Inflammatory macrophage treated with lipopolysaccharide for 1 hour (primary cell): ENCODE results near the gene IER5L.

Source experiments
- DNase-seq, 2 donors: peaks; one replicate each; pipeline ENCODE4 v3.0.0-alpha.2; 2020 to 2022

IER5L gene

DNA sequence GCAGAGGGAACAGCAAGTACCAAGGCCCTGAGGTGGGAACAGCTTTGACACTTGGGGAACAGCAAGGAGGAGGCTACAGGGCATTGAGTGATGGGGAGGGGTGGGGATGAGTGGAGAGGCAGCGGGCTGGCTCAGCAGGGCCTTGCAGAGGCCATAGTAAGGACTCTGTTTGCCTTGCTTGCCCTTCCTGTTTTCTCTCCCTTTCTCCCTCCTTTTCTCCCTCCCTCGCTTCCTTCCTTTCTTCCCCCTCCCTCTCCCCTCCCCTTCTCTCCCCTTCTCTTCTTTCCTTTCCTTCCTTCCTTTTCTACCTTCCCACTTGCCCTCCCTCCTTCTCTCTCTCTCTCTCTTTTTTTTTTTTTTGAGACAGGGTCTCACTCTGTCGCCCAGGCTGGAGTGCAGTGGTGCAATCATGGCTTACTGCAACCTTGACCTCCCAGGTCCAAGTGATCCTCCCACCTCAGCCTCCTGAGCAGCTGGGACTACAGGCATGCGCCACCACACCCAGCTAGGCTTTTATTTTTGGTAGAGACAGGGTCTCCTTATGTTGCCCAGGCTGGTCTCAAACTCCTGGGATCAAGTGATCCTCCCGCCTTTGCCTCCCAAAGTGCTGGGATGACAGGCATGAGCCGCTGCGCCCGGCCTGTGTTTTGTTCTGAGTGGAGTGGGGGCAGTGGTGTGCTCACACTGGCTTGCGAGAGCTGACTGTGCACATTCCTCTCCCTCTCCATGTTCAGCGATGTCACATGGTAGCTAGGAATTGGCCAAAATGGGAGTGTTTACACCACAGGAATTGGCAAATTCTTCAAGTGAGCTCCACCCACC lies 17.1 kb downstream of the IER5L start:
- DNase-seq, result peak in 1 of 2 donors; percentile 24

DNA sequence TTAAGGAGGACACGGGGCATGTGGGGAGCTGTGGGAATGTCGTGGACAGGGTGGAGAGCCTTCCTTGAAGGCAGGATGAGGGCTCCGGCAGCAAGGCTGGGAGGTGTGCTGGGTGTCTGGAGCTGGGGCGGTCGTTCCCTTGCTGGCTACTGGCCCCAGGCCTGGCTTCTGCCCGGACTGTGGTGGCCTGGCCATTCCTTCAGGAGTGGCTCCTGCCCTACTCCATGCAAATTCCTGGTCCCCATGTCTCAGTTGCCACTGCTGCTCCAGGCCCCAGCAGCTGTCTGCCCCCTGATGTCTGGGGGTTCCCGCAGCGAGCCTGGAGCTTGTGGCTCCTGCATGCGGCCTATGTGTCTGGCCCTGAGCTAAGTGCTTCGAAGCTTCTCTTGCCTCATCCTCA lies 21.9 kb downstream of the IER5L start:
- DNase-seq, result no peak

- no peak for DNase-seq
These were observed 23.1 kb downstream of the IER5L start for GRCh38 chr9:129154866-129155477.

DNA sequence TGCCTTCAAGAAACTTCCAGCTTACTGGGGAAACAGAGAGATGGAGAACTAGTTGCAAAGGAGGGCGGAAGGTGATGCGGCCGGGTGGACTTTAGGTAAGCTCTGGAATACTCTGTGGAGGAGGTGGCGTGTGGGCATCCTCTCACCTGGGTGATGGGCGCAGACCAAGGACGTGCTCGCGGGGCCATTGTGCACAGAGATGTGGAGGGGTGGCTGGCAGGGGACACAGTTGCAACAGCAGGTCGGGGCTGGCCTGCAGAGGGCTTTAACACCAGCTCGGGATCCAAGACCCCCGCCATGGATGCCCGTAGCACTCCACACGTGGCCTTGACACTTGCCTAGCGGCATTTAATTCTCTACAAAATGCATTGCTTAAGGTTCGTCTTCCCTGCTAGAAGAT lies 26.6 kb downstream of the IER5L start:
- no peak for DNase-seq

DNA sequence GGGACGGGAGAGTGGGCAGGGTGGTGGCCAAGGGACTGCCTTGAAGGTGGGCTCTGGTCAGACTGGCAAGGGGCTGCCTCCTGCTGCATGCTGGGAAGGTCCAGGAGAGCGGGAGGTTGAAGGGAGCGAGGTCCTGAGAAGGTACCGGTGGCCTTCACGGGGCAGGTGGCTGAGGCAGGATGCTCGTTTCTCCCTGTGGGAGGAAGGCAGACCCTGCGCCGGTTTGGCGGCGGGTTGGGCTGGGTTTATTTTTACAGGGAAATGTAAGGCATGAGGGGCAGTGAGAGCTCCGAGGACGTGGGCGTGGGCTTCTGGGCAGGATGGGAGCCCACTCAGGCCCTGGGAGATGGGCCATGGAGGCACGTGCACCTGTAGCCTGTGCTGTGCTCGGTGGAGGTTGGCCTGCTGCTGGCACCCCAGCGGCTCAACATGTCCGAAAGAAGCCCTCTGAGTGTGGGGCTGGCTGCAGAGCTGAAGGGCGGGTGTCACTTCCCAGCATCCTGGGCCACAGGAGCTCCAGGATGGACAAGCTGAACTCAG lies 27.3 kb downstream of the IER5L start:
- no peak for DNase-seq

DNA sequence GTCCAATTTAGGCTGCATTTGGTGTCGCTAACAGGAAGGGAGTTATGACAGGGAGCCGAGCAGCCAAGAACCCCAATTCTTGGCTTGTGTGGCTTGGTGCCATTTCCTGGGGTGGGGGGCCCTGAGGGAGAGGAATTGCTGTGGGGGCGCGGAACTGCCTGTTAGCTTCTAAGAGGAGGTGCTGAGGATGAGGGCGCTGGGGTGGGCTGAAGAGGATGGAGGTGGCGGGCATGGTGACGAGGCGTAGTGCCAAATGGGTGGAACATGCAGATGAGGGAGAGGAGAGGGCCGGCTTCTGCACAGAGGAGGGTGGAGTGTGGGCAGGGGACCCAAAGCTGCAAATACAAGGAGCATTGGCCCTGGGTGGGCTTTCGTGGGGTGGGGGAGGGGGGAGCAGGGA lies 27.9 kb downstream of the IER5L start:
- no peak for DNase-seq

DNA sequence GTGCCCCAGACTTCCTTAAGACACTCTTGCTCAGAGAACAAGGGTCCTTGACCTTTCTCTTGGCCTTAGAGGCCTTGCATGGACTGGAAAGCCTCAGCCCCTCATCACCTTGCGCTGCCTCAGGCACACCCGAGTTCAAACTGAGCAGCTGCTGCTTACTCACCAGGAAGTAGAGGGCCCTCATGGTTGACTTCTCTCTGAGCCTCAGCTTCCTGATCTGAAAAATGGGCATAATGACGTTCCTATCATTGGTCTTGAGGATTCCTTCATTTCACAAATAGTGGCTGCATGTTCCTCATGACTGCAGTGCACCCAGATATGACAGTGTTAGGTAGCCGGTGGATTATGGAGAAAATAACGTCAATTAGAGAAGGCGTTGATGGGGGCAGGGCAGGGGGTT lies 28.6 kb downstream of the IER5L start:
- no peak for DNase-seq

- DNase-seq, result no peak
These were observed 29.4 kb downstream of the IER5L start for GRCh38 chr9:129148463-129149204.

DNA sequence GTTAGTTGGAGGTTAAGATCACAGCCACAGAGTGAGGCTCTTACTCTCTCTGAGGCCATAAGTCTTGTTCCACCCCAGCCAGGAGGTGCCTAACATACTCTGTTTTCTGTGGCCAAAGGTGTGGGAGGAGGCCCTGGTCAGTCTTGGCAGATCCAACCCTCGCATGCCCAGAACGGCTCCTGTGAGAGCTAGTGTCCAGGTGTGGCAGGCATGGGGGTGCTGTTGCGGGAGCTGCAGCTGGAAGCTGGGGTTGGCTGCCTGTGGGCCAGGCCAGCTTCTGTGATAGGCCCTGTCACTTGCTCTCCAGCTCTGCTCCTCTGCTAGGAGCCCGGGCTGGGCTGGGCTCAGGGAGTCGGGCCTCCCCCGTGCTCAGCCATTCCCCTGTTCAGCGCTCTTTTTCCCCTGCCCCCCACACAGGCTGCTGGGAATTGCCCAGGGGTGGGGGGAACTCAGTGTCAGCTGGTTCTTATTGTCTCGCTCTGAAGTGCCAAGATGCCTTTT lies 31.6 kb downstream of the IER5L start:
- DNase-seq, result no peak

GRCh38 chr9:129145841-129146292 lies 32.2 kb downstream of the IER5L start:
- DNase-seq, result no peak

DNA sequence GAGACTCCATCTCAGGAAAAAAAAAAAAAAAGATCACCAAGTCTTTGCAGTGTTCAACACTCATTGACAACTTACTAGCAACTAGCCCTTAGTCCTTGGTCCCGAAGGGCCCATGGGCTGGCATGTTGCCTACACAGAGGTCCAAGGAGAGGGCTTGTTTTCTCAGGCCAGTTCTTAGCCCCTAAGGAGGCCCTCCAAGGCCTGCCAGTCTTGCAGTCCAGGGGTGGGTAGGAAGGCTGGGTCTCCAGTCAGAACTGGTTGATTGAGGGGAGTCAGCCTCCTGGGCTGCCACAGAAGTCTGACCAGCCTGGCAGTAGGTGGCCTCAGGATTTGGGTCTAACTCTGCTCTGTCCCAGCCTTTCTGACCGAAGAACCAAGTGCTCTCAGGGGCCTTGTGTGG lies 32.7 kb downstream of the IER5L start:
- no peak for DNase-seq

DNA sequence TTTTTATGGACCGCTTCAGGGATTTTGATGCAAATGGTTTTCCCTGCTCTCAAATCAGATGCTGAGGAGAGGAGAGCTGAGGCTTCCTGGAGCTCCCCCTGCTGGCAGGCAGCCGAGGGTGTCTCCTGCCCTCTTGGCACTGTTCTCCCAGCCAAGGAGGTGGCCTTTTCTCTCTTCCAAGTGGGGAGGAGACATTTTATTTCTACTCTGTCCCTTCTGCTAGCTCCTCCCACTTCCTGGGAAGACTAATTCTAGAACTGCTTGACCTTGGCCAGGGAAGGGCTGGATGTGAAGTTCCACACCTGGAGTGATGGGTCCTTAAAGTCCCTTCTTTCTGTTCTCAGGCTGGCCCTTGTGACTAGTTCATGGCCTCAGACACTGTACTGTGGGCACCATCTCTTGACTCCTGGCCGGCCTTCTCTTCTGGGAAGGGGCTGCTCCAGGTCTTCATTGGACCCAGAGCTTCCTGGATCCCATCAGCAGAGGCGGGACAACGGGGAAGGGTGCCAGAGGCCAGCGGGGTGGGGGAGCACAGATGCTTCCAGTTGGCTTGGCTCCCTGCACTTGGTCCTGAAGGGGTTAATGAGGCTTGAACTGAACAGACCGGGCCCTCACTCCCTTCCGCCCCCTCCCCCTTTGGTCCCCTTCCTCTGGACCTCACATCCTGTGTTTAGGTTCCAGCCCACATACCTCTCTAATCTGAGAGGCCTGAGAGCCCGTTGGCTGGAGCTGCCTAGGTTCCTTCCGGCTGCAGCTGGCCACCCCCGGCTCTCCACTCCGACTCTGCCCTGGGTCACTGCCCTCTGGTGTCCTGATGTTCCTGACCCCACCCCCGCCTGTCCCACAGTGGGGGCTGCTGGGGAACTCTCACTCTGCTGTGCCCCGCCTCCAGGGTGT lies 34.8 kb downstream of the IER5L start:
- DNase-seq, result peak; percentile 33 to 78

GRCh38 chr9:129142138-129142935 lies 35.7 kb downstream of the IER5L start:
- DNase-seq, result no peak

- DNase-seq, result peak; percentile 64
These were observed 36.7 kb downstream of the IER5L start for GRCh38 chr9:129141066-129142041.

DNA sequence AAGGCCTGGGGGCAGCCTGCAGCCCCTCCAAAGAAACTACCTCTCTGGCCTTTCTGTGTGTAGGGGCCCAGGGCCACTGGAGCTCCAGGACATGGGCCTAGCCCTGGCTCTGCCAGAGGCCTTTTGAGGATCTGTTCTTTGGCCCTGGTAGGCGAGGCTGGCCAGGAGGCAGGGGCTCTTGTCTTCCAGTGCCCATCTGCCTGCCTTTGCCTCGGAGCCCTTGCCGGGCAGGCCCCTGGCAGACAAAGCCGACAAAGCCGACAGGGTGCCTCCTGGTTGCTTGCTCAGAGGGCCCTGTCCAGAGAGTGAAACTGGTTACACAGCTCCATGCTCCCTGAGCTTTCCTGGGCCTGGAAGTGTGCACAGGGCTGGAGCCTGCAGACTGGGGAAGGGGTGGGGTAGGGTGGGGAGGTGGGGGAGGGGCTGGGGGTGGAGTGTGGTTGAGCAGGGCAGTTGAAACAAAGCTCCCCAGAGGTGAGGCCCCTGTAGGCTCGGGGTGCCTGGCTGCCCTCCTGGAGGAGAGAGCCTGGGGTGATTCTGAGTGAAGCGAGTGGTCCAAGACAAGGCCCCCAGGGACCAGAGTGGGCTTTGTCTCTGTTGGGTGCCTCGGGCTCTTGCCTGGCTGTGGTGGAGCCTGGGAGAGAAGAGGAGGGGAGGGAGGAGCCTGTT lies 37.5 kb downstream of the IER5L start:
- DNase-seq, result peak in 1 of 2 donors; percentile 2

DNA sequence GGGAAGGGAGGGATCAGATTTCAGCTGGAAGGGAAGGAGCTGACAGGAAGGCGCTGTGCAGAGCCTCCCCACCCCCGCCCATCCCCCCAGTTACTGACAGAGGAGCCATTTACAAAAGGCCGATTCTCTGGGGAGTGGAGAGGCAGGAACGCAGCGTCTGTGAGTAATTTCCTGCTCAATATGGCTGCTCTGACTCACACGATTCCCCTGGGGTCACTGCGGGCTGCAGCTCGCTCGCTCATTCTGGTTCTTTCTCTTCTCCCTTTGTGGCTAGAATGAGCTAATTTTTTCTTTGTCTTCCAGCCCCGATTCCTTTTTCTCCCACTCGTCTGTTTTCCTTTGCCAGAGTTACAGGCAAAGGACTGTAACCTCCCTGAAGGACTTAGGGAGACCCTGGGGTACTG lies 38.1 kb downstream of the IER5L start:
- peak; percentile 86 to 88 for DNase-seq

DNA sequence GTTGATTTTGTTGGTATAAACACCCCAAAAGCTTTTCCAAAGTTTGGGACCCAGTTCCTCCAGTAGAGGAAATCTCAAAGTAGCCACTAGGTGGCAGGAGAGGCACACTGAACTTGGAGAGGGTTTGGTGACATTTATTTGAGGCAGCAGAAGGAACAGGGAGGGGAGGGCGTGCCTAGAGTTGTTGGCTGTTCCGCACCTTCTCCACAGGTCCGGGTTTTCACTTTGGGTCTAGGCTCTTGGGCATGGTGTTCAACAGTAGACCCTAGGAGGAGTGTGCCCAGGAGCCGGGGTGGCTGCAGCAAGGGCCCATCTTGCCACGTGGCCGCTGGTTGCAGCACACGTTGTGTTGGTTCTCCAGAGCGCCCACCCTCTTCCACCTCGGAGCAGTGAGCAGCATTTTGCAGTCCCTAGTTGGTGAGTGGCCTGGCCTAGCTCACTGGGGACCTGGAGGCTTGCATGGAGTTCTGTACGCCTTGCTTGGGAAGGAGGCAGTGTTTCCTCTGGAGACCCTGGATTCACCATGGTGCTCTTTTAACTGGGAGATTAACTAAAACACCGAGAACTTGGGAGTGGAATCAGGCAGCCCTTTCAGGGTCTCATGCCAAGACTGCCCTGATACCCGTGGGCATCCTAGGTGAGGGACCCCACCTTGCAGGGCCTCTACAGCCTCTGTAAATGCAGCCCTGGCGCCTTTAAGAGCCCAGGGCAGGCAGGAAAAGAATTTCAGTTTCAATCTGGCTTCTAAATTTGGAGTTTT lies 38.6 kb downstream of the IER5L start:
- peak; percentile 67 to 96 for DNase-seq

DNA sequence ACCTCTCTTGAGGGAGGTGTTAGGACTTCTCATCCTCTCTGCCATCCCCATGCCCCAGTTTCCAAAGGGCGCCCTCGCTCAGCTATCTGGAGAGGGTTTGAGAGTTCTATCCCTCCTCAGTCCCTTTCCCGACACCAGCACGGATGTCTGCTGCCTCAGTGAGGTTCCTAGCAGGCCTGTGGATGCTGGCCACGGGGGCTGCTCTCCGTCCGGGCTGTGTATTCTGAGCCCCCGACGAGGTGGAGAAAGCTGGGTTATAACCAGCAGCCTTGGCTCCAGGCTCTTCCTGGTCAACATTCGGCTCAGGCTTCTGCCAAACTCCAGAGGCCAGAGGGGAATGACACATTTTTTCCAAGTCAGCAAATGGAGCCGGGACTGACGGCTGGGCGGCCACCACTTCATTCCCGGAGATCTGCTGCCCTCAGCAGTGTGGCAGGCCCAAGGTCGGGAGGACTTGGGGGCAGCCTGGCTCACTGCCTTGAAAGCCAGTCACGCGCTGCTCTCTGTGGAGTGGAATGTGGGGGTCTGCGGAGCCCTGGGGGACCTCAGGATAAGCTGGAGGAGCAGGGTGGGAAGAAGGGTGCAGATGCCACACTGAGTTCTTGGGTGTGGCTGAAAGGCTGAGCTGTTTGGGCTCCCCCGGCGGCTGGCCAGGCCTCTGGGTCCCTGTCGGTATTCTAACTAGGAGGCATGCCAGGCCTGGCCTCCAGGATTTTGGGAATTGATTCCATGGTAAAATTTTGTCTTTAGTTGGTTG lies 39.4 kb downstream of the IER5L start:
- DNase-seq, result no peak
